Measurements from ENCODE around the gene FAM193B.
A peak's percentile ranks its signal among the peaks of the same experiment; 100 is the strongest.

Gene FAM193B

DNA sequence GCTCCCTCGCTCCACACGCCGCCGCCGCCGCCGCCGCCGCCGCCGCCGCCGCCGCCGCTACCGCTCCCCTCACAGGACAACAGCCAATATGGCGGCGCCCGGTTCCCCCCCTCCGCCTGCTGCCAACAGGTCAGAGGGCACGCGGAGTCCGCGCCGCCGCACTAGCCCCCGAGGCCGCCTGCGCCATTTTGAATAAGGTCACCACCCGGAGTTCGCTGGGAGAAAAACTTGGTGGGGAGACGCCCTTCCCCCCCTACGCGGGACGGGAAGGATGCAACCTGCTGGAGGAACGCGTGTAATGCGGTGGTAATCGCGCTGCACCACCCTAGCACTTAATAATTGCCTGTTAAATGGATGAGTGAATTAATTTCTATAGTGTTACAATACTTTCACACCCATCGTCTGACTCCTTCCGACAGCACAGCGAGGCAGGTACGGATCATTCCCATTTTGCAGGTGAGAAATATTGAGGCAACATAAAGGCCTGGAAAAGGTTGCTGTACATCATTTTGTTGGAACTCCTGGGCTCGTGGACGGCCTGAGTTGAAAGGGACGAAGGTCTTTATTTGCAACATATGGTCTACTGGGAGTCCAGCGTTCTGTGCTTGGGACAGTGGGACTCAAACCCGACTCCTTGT is at the start of gene FAM193B:
TSS of gene FAM193B (minus strand) at position 90 of the 638 bp plus-strand sequence. CDS start 105 bp downstream, outside the sequence.
- peak; percentile 96 to 98 for DNase-seq
- TF ChIP-seq POLR2A (IDR thresholded peaks at IDR 0.05; ENCODE audit: low read length) (no peak), GATA1 (IDR thresholded peaks at IDR 0.05; ENCODE audit: low read depth, low read length) (no peak)

DNA sequence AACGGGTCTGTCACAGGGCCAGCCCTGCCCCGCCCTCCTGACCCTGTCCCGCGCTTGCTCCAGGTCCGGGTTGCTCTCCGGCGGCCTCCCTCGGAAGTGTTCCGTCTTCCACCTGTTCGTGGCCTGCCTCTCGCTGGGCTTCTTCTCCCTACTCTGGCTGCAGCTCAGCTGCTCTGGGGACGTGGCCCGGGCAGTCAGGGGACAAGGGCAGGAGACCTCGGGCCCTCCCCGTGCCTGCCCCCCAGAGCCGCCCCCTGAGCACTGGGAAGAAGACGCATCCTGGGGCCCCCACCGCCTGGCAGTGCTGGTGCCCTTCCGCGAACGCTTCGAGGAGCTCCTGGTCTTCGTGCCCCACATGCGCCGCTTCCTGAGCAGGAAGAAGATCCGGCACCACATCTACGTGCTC is 49.8 kb upstream of the FAM193B start:
- no peak for DNase-seq
- TF ChIP-seq POLR2A (IDR thresholded peaks at IDR 0.05; ENCODE audit: low read length) (no peak), GATA1 (IDR thresholded peaks at IDR 0.05; ENCODE audit: low read depth, low read length) (no peak)

DNA sequence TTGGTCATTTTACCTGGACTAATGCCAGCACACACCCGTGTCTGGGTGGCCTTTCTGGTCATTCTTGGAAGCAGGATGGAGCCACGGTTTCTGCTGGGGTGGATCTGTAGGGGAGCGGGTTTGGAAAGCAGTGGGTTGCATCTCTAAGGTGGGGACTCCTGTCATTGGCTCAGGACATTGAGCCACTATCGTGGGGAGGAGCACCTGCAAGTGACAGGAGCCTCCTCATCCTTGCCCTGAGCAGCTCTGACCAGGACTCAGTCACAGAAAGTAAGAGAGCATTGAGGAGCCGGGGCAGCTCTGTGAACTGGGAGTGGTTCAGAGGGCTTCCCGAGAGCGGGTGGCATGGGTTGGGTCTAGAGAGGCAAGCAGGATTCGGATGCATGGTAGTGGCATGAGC is 49.3 kb upstream of the FAM193B start:
- TF ChIP-seq GATA1 (IDR thresholded peaks at IDR 0.05; ENCODE audit: low read depth, low read length) (no peak), POLR2A (IDR thresholded peaks at IDR 0.05; ENCODE audit: low read length) (no peak)
- DNase-seq = no peak

DNA sequence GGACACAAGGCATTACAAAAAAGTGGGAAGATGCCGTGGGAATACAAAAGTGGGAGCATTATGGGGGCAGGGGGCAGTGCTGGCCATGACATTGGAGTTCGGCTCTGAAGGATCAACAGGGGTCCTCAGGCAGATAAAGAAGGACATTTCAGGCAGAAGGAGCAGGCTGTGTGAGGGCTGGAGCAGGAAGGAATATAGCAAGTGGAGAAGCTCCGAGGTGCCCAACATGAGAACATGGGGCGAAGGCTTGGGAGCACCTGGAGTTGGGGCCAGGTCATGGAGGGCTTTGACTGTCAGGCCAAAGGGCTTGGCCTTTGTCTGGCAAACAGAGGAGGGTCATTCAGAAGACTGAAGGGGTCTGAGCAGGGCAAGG is 48.1 kb upstream of the FAM193B start:
- TF ChIP-seq GATA1 (IDR thresholded peaks at IDR 0.05; ENCODE audit: low read depth, low read length) (no peak), POLR2A (IDR thresholded peaks at IDR 0.05; ENCODE audit: low read length) (no peak)
- DNase-seq = no peak

DNA sequence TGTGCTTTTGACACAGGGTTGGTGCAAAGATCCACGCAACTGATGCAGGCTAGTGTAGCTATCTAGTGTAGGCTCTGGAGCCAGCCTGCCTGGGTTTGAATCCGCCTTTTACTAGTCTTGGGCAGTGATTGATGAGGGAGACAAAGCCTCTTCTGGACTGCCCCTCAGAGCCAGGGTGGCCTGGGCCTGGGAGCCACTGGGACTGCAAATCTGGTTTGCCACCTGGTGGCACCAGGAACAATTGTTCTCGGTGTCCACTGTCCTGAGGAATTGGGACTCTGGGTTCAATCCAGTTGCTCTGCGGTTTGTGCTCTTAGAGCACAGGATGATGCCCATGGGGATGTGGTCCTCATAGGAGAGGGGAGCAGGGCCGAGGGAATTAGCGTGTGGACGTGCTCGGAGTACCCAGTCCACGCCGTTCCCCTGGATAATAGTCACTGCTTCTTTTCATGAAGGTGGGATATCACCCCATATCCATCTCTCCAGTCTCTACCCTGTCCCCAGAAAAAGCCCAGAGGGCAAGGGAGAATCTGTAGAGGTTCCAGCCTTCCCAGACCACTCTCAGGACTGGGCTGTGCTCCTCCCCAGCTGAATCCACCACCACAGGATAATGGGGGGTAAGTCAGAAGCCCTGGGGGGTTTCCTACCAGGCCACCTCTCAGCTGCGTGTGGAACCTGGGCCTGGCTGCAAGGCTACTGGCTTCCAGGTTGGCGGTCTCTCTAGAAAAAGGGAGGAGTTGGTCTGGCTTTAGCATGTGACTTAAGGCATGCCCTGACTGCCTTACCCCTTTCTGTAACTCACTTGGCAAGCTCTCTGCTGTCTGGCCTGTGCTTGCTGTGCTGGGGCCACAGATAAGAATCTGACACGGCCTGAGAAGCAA is 47.5 kb upstream of the FAM193B start:
- TF ChIP-seq POLR2A (IDR thresholded peaks at IDR 0.05; ENCODE audit: low read length) (peak; percentile 22), GATA1 (IDR thresholded peaks at IDR 0.05; ENCODE audit: low read depth, low read length) (no peak)
- DNase-seq = peak; percentile 17 to 51

DNA sequence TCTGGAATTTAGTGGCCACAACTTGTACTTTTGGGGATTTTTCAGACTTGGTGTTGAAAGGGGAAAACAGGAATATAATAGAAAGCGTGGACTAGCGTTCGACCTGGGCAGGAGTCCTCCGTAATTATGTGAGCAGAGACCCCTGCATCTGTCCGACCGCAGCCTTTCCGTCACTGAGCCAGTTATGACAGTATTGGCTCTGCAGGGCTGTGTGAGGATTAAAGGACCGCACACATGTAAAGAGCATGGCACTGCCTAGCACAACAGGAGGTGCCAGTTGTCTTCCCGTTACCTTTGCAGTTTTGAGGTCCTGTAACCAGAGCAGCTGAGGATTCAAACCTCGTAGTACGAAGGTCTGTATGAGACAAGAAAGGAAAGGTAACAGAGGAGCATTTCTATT is 46.8 kb upstream of the FAM193B start:
- DNase-seq = no peak
- no peak for TF ChIP-seq POLR2A (IDR thresholded peaks at IDR 0.05; ENCODE audit: low read length)
- no peak for TF ChIP-seq GATA1 (IDR thresholded peaks at IDR 0.05; ENCODE audit: low read depth, low read length)

DNA sequence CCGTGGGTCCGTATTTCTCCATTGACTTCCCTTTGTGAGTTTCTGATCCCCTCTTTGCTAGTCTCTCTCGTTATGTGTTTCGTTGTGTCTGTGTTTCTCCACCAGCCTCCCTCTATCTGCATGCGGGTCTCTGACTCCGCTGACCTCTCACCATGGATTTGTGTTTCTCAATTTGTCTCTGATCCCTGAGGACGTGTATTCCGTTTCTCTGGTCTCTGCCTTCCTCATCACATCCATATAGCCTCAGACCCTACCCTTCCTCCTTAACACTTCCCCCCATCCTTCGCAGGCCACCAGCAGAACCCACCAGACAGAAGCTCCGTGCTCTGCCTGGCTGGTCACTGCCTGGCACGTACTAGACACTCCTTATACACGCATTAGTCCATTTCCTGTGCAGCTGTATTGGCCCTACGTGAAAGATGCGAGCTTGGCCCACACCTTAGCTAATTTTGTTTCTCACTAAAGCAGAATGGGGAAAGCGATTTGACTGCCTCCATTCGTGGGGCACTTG is 46.2 kb upstream of the FAM193B start:
- TF ChIP-seq GATA1 (IDR thresholded peaks at IDR 0.05; ENCODE audit: low read depth, low read length) (no peak), POLR2A (IDR thresholded peaks at IDR 0.05; ENCODE audit: low read length) (no peak)
- peak in 1 of 2 experiments; percentile 37 for DNase-seq

DNA sequence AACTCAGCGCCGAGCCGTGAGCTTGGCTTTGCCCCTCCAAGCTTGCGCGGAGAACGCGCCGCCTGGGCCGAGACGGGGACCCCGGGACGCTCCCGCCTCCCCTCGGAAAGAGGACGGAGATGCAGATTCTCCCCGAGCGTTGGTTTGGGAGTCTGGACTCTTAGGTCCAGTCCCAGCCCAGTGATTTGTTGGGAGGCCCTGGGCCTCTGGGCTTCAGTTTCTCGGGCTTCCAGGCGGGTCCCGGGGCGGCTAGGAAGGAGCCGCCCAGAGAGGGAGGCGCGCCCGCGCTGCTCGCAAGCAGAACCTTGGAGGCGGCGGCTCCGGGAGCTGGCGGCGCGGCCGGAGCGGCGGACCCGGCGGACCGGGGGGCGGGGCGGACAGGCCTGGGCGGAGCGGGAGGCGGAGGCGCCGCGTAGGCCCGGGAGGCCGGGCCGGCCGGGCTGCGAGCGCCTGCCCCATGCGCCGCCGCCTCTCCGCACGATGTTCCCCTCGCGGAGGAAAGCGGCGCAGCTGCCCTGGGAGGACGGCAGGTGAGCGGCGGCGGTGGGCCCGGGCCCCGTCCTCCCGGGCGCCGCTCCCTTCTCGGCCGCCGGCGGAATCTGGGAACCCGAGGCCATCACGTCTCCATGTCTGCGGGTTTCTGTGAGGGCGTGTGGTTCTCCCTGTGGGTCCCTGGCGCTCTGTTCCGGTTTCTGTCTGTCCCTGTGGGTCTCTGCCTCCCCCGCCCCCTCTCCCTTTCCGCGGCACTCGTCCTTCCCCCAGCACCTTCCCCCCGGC is 45.6 kb upstream of the FAM193B start, which contains the start of gene B4GALT7:
TSS of gene B4GALT7 (plus strand) at position 402 of the 777 bp plus-strand sequence. CDS start at position 481, 79 bp downstream.
- no peak for TF ChIP-seq GATA1 (IDR thresholded peaks at IDR 0.05; ENCODE audit: low read depth, low read length)
- peak; percentile 86 for TF ChIP-seq POLR2A (IDR thresholded peaks at IDR 0.05; ENCODE audit: low read length)
- DNase-seq = peak; percentile 88 to 93

DNA sequence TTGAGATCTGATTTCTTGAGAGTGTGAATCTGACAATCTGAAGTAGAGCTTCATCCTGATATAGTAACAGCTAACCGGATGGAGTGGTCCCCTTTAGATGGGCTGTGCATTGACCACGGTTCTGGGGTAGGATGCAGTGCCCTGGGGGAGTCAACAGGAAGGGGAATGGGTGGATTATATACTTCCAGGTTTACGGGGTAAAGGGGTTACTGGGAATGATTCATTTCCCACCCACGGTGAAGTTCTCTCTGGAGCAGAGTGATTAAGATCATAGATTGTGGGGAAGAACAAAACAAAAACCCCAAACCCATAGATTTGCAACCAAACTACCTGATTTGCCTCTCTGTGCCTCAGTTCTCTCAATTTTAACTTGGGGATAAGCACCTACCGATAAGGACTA is 44.1 kb upstream of the FAM193B start:
- no peak for DNase-seq
- no peak for TF ChIP-seq GATA1 (IDR thresholded peaks at IDR 0.05; ENCODE audit: low read depth, low read length)
- TF ChIP-seq POLR2A (IDR thresholded peaks at IDR 0.05; ENCODE audit: low read length) = no peak

DNA sequence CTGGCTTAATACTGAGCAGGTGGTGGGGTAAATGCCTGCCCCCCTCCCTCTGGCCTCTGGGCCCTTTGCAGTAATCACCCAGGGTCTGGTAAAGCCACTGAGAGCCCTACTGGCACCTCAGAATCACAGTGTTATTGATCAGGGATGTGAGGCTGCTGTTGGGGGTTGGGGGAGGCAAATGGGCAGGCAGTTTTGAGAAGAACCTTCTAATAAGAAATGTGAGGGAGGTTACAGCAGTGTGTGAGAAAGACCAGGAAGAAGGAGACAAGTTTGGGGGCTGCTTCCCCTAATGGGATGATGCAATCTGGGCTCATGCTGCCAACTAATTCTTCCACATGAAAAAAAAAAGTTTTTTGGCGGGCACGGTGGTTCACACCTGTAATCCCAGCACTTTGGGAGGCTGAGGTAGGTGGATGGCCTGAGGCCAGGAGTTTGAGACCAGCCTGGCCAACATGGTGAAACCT is 42.4 kb upstream of the FAM193B start:
- no peak for DNase-seq
- TF ChIP-seq GATA1 (IDR thresholded peaks at IDR 0.05; ENCODE audit: low read depth, low read length) (no peak), POLR2A (IDR thresholded peaks at IDR 0.05; ENCODE audit: low read length) (no peak)

DNA sequence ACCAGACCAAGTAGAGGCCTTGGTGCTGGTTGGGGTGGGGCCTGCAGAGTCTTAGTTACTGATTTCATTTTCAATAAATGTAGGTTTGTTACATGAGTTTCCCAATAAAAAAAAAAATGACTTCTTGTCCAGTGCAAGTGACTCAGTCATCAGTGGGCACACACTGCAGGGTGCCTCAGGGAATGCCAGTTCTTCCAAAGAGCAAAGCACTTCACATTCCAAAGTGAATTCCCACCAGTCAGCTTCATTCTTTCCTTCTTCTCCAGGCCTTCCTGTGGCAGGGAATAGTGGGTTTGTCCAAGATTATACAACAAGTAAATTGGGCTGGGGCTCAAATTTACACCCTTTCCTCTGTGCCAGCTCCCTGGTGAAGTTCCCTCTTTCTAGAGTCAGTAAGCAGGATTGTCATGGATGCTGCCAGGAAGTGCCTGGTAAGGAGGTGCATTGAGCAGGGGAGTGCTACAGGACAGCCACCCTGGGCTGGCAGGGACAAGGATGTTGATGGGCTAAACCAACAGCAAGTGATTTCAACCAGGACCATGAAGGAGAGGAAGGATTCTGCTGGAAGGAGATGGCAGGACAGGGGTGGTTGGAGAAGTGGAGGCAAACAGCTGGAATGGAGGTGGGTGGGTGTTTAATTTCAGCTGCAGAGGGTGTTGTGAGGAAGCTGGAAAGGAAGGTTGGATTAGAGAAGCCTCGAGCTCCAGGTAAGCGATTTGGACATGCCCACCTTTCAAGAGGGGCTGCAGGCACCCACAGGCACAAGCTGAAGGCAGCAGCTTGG is 41.8 kb upstream of the FAM193B start:
- DNase-seq = no peak
- TF ChIP-seq GATA1 (IDR thresholded peaks at IDR 0.05; ENCODE audit: low read depth, low read length) = no peak
- TF ChIP-seq POLR2A (IDR thresholded peaks at IDR 0.05; ENCODE audit: low read length) = no peak

DNA sequence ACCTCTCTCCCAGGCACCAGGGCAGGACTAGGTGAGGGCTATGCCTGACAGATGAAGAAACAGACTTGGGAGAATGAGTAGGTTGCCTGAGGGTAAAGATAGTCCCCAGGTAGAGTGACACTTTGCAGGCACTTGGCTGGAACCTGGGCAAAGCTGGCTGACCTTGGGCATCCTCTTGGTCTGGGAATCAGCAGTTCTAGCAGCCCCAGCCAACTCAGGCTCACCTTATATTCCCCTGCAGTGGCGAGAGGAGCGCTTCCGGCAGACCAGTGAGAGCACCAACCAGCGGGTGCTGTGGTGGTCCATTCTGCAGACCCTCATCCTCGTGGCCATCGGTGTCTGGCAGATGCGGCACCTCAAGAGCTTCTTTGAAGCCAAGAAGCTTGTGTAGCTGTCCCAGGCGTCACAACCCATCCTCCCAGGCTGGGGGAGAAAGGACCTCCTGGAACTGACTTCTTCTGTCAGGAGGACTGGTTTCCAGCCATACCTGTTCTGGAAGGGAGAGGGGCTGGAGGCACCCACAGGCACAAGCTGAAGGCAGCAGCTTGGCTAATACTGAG is 40.7 kb upstream of the FAM193B start:
- DNase-seq = no peak
- TF ChIP-seq GATA1 (IDR thresholded peaks at IDR 0.05; ENCODE audit: low read depth, low read length) (no peak), POLR2A (IDR thresholded peaks at IDR 0.05; ENCODE audit: low read length) (no peak)

DNA sequence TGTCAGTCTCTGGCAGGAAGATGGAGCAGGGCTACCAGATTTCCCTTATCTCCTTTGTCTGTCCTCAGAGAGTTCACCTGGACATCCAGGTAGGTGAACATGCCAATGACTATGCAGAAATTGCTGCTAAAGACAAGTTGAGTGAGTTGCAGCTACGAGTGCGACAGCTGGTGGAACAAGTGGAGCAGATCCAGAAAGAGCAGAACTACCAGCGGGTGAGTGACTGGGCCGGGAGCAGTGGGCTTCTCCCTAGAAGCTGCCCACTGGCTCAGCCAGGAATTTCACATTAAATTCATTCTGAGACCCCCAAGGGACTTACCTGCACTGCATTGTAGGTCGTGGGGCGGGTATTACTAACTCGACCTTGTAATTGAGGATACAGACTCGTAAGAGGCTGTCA is 39.7 kb upstream of the FAM193B start:
- no peak for DNase-seq
- TF ChIP-seq GATA1 (IDR thresholded peaks at IDR 0.05; ENCODE audit: low read depth, low read length) (no peak), POLR2A (IDR thresholded peaks at IDR 0.05; ENCODE audit: low read length) (no peak)

Data from erythroblast (primary cell).